Stimulated activated CD4-positive, alpha-beta T cell treated with anti-CD3 and anti-CD28 coated beads, Interleukin-1b, Interleukin-23, amount 100 ng/mL, for 24 hours (primary cell): ENCODE results near the gene FCER2.
A peak's percentile ranks its signal among the peaks of the same experiment; 100 is the strongest.

ENCODE experiments used
- DNase-seq, 4 experiments: peaks; one replicate each; pipeline ENCODE4 v3.0.0-alpha.2; 2020; ENCODE audit warnings: low read depth in 4 of 4, low spot score in 1 of 4

FCER2 gene

DNA sequence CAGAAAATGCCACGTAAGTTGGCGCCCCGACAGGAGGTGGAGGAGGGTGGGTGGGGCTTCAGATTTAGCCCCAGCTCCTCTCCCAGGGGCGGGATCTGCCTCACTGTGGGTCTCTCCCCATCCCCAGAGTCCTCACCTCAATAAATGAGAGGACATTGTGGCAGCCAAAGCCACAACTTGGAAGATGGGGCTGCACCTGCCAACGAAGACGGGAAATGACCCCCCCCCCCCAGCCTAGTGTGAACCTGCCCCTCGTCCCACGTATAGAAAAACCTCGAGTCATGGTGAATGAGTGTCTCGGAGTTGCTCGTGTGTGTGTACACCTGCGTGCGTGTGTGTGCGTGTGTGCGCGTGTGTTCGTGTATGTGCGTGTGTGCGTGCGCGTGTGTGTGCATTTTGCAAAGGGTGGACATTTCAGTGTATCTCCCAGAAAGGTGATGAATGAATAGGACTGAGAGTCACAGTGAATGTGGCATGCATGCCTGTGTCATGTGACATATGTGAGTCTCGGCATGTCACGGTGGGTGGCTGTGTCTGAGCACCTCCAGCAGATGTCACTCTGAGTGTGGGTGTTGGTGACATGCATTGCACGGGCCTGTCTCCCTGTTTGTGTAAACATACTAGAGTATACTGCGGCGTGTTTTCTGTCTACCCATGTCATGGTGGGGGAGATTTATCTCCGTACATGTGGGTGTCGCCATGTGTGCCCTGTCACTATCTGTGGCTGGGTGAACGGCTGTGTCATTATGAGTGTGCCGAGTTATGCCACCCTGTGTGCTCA lies 22.8 kb downstream of the FCER2 start:
- DNase-seq, result peak; percentile 32 to 60 (median 38)

DNA sequence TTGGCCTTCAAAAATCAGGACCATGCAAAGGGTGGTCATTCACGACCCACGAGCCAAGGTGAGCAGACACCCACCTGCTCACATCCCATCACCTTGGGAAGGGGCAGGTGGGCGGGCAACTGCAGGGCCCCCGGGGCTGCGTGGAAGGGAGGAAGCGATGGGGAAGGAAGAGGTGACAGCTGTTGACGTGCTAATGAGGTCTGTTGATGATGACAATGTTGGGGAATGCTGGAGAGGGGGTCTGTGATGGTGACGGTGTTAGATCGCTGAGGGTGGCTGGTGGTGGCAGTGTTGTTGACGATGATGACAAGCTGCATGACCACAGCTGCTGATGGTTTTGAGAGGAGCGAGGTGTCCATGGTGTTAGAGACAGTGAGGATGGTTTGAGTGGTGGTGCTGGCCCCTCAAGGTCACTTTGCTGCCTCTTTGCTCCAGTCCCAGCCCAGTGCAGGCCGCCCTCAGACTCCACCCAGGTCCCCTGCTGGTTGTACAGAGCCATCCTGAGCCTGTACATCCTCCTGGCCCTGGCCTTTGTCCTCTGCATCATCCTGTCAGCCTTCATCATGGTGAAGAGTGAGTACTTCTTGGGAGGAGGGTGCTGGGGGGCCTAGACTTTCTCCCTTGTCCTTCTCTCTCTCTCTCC lies 24.1 kb downstream of the FCER2 start:
- no peak for DNase-seq

DNA sequence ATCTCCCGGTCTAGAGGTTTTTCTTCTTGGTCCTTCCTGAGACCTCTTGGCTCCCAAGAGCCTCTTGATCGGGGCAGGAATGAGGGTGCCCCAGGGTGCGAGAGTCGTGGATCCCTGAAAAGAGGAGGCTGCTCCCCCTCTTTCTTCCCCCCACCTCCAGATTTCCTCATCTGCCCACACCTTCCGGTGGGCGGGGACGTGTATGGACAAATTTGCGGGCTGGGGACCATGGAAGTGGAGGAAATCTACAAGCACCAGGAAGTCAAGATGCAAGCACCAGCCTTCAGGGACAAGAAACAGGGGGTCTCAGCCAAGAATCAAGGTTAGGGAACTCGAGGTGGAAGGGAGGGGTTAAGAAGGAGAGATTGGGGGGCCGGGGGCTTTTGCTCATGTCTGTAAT lies 25.1 kb downstream of the FCER2 start, which contains the start of gene MCEMP1:
TSS of gene MCEMP1 (plus strand) at position 237 of the 400 bp plus-strand sequence. CDS start at position 268, 31 bp downstream.
- DNase-seq, result no peak

DNA sequence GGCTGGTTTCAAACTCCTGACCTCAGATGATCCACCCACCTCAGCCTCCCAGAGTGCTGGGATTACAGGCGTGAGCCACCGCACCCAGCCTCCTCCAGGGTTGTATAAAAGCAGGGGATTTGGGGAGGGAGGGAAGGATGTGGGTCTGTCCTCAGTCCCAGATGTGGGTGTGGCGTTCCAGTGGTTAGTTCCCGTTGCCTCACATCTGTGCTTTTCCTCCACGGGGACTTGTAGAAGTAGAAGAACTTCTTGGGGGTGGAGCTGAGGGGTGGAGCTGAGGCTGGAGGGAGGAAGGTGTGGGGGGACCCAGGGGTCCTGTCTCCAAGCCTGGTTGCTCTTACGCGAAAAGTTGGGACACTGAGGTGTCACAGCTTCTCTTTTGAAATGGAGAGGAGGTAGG lies 25.6 kb downstream of the FCER2 start:
- DNase-seq, result no peak

DNA sequence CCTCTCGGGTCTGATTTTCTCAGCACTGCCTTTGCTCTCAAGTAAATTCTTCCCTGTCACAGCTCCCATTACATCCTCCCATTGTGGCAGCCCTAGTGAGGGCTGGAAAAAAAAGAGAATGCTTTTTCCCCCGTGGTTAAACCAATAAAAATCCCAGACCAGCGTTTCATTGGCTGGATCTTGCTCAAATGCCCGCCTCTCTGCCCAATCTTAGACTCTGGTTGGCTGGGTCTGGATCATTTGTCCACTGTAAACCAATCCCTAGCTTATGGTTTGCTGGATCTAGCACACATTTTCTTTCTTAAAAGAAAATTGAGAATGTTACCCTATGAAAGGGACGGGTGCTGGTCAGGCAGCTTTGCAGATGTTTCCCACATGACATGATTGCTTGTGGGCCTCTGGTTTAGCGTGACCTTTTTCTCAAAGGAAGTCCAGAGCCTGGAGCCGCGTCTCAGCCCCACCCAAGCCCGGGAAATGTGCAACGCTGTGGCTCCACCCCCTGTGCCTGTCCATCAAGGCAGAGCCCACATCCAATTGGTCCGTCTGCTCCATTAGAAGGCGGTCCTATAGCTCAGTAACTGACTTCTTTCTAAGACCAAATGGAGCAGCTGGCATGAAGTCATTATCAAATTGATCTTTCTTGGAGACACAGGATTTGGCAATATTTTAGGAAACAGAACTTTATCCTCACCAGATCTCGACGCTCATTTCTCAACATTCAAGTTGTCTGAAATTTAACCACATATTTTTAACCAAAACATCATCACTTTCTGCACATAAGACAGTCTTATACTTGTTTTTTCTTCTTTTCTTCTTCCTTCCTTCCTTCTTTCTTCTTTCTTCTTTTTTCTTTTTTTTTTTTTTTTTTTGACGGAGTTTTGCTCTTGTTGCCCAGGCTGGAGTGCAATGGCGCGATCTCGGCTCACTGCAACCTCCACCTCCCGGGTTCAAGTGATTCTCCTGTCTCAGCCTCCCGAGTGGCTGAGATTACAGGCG lies 27.6 kb downstream of the FCER2 start:
- DNase-seq, result no peak

DNA sequence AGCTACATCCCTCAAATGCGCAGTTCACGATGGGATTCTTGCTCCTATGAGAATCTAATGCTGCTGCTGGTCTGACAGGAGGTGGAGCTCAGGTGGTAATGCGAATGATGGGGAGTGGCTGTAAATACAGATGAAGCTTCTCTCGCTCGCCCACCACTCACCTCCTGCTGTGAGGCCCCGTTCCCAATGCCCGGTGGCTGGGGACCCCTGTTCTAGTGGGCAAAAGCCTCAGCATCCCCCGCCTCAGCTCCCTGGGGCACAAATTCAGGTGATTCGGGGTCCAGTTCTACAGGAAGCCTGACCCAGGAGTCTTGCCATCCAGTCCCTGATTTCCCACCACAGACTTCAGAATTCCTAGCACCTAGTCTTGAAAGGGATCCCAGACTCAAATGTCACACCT lies 29.4 kb downstream of the FCER2 start:
- DNase-seq, result no peak

DNA sequence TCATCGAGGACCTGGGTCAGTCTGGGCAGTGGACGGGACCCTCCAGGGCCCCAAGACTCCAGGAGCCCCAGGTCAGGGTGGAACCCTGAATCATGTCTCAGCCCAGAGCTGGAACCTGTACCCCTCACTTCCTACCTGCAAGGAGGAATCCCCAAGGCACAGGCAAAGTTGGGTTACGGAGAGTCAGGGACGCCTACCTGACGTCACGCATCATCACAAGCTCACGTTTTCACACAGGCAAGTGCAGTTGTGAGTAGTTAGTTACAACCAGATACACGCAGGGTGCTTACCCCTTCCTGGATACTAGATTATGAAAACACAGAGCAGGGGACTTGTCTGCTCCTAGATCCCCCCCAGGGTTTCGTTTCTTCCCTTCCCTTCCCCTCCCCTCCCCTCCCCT lies 31.1 kb downstream of the FCER2 start:
- no peak for DNase-seq

DNA sequence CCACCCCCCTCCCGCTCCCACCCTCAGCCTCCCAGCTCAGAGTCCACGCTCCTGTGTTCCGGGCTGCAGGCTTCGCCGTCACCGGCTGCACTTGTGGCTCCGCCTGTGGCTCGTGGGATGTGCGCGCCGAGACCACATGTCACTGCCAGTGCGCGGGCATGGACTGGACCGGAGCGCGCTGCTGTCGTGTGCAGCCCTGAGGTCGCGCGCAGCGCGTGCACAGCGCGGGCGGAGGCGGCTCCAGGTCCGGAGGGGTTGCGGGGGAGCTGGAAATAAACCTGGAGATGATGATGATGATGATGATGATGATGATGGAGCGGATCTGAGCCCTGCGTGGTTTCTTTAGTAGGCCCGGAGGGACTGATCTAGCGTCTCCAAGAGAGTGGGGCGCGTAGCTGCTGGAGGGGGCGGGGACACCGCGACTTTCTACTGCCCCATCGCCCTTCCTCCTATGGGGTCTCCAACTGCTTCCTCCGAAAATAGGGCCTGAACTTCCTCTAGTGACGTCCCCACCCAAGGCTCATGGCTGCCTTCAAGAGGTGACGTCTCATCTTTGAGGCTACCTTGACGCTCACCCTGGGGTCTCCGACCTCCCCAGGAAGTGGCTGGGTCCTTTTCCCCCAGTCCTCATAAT lies 31.7 kb downstream of the FCER2 start:
- DNase-seq, result no peak

DNA sequence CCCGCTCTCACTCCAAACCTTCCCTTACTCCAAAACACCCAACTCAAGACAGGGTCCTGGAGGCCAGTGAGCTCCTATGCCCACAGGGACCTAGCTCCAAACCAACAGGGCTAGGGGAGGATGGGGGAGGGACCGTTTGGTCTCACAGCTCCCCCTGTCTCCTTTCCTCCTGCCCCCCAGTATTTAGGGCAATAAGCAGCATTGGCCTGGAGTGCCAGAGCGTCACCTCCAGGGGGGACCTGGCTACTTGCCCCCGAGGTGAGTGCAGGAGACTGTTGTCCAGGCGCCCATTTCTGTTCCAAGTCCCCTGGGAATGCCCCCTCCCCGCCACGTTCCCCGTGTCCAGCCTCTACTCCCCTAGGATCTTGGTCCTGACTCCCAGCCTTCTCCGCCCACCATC lies 32.3 kb downstream of the FCER2 start:
- no peak for DNase-seq

DNA sequence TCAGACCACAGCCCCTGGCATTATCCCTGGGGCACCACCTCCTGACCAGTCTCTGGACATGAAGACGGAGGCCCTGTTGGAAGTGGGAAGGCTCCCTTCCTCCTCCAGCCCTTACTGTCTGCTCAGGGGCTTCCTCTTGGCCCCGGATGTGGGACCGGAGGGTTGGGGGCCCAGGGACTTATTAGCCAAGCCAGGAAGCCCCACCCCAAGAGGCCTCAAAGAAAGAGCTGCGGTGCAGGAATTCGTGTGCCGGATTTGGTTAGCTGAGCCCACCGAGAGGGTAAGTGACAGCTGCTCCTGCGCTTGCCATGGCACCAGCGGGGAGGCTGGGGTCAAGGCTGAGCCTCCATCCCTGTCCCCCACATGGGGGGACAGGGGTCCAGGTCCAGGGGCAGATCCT lies 33.1 kb downstream of the FCER2 start, which contains the start of gene RETN:
TSS of gene RETN (plus strand) at position 208 of the 400 bp plus-strand sequence. CDS start 278 bp downstream, outside the sequence.
- no peak for DNase-seq

DNA sequence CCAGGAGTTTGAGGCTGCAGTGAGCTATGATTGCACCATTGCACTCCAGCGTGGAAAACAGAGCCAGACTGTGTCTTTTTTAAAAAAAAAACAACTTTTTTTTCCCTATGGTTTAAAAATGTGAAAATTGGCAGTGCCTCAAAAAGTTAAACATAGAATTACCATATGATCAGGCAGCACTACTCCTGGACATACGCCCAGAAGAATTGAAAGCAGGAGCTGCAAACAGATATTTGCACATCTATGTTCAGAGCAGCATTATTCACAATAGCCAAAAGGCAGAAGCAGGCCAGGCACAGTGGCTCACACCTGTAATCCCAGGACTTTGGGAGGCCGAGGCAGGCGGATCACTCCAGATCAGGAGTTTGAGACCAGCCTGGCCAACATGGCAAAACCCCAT lies 36.9 kb downstream of the FCER2 start:
- no peak for DNase-seq

DNA sequence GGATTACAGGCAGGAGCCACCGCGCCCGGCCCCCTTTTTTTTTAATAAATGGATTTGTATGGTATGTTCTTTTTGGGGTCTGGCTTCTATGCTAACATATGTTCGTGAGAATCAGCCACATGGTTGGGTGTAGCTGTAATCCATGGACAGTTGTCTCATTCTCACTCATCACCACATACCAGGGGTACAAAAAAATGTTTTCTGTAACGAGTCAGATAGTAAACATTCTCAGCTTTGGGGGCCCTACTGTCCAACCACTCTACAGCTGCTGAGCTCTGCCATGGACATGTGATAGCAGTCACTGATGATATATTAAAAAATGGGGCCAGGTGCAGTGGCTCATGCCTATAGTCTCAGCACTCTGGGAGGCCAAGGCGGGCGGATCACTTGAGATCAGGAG lies 38.2 kb downstream of the FCER2 start:
- no peak for DNase-seq

DNA sequence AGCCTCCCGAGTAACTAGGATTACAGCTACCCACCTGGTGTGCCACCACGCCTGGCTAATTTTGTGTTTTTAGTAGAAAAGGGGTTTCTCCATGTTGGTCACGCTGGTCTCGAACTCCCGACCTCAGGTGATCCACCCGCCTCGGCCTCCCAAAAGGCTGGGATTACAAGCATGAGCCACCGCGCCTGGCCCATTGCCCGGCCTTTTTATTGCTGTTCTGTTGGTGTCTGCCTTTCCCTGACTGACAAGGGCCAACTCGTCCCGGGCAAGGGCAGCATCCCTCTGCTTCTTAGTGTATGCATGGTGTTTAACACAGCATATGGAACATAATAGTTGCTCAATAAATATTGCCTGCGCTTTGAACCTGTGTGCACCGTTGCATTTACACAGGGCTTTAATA lies 39.3 kb downstream of the FCER2 start:
- no peak for DNase-seq

DNA sequence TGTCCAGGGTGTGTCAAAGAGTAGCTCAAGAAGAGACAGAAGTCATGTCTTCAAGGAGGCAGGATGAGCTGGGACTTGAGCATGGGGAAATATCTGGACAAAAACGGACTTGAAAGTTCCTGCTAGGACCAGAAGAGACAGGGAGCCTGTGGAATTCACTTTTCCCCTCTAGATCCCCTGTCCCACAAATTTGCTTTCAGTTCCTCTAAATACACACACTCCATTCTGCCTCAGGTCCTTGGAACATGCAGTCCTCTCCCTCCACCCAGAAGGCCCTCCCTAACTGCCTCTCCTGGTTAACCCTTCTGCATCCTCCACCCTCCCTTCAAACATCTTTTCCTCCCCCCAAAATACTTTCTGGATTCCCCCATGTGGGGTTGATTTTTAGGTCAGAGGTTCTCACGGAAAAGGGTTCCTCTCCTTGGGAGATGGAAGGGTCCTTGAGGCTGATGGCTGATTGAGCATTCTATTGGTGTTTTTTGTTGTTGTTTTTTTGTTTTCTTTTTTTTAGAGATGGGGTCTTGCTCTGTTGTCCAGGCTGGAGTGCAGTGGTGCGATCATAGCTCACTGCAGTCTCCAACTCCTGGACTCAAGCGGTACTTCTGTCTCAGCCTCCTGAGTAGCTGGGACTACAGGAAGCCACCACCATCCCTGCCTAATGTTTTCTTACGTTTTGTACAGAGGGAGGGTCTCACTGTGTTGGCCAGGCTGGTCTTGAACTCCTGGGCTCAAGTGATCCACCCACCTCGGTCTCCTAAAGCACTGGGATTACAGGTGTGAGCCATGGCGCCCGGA lies 40.0 kb downstream of the FCER2 start:
- DNase-seq, result no peak

DNA sequence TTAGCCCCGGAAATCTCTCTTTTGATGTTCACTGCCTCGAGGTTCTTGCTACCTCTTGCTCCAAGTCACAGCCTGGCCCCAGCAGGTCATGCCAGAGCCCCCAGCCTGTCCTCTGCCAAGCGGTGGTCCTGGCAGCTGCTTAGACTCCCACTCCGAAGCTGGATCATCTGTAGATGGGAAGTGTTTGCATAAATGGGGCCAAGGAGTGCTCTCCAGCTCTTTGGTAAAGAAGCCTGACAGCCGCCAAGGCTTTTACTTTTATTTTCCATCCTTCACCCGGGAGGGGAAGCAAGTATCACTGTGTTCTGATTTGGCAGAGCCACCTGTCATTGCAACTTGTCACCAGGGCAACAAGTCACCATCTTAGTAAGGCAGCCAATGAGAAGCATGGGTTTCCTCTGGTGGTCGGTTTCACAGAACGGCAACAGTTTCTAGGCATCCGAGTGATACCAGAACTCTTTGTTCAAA lies 43.7 kb downstream of the FCER2 start:
- DNase-seq, result no peak

DNA sequence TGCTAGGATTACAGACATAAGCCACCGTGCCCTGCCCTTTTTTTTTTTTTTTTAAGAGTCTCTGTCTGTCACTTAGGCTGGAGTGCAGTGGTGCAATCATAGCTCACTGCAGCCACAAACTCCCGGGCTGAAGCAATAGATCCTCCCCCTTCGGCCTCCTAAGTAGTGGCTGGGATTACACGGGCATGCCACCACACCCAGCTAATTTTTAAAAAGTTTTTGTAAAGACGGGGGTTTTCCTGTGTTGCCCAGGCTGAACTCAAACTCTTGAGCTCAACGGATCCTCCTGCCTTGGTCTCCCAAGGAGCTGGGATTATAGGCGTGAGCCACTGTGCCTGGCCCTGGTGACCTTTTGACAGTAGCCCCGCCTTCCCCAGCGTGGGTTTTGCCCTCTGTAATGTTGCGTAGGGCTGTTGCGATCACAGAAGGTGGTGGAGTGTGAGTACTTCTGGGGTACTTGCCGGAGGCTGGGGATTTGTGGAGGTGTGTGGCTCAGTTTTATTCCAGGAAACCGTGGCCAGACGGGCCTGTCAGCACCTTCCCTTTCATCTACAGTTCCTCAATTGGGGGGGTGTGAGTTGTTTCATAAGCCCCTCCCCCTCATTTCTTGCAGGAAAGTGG lies 44.7 kb downstream of the FCER2 start:
- DNase-seq, result no peak

DNA sequence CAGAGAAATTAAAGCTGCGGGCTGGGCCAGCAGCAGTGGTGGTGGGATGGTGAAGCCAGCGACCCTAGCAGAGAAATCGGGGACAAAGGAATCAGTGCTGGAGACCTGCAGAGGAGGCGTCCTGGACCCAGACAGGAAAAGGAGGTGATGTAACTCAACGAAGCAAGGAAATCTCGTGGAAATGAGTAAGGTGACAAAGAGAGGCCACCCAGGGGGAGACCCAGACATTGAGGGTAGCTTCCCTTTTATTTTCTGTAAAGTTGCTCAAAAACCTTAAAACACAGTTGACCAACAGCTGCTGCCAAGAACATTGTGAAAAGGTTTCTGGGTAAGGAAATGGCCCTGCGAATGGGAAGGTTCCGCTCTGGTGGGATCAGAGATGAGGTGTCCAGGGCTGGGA lies 46.4 kb downstream of the FCER2 start:
- no peak for DNase-seq

DNA sequence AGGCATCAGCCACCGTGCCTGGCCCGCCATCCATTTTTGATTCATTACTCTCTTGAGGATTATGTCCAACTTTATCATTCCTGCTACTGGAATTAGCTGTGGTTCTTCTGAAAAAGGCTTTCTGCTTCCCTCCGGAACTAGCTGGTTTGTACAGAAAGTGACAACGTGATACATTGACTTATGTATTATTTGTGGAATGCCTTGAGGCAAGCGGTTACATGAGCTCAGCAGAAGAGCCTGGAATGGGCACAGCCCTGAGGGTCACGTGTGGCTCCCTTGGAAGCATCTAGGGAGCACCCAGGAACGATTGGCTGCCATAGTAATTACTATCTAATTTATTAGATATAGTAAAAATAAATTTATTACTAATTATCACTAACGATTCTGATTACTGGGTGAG lies 47.5 kb downstream of the FCER2 start:
- no peak for DNase-seq

DNA sequence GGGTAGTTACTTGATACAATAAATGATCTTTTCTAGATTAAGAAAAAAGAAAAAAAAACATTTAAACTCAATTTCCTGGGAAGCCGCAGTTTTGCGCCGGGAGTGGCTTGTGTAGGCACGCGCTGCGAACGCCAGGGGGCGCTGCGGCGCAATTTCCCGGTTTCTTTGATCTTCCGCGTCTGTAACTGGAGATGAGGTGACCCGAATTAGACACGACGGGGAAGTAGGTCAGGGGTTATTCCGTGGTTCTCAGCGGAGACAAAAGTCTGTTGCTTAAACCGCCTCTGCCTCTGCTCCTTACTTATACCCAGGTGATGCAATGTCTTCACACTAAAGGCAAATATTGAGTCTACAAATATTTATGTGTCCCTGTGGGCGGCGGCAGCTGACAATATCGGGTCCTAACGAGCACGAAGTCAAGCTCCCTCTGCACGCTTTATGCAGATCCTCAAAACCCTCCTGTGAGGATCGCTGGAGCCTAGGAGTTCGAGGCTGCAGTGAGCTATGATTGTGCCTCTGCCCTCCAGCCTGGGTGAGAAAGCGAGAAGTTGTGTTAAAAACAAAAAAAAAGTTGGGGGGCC lies 49.8 kb downstream of the FCER2 start:
- DNase-seq, result peak; percentile 69 to 83 (median 78)
